ENCODE data around the gene PTPRO.

PTPRO gene

DNA sequence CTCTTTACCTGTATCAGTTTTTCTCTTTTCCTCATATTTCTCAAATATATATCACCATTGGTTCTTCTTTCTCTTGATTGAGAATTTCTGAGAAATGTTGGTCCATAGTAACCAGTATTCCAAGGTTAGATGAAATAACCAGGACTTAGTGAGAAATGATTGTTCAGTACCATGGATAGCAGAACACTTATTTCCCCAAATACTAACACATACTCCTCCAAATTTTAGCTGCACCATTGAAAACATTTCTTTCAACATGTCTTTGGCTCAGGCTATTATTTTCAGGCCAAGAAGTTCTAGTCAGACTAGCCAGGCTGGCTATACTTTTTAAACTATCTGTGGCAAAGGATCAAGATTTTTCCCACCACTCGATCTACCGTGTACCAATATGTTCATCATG lies 113.3 kb downstream of the PTPRO start:
- H3K4me3 ChIP-seq (ENCODE audit: low read depth, low read length) = no peak overlapping the region
- TF ChIP-seq, protein P1, sequence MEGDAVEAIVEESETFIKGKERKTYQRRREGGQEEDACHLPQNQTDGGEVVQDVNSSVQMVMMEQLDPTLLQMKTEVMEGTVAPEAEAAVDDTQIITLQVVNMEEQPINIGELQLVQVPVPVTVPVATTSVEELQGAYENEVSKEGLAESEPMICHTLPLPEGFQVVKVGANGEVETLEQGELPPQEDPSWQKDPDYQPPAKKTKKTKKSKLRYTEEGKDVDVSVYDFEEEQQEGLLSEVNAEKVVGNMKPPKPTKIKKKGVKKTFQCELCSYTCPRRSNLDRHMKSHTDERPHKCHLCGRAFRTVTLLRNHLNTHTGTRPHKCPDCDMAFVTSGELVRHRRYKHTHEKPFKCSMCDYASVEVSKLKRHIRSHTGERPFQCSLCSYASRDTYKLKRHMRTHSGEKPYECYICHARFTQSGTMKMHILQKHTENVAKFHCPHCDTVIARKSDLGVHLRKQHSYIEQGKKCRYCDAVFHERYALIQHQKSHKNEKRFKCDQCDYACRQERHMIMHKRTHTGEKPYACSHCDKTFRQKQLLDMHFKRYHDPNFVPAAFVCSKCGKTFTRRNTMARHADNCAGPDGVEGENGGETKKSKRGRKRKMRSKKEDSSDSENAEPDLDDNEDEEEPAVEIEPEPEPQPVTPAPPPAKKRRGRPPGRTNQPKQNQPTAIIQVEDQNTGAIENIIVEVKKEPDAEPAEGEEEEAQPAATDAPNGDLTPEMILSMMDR (IDR thresholded peaks at IDR 0.05; ENCODE audit: low read depth, low read length) = no peak

DNA sequence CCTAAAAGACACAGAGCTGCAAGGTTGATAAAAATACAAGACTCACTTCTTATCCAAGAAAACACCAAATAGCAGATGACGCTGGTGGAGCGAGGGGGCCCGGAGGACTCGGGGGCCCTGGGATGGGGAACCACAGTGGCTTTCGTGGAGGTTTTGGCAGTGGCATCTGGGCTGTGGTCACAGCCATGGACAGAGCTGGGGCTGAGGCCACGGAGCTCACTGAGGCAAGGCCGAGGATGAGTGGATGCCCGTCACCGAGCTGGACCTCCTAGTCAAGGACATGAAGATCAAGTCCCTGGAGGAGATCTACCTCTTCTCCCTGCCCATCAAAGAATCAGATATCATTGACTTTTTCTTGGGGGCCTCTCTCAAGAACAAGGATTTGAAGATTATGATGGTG lies 117.2 kb downstream of the PTPRO start:
- TF ChIP-seq, protein P1 (IDR thresholded peaks at IDR 0.05; ENCODE audit: low read depth, low read length) = no peak
- no peak overlapping the region for H3K4me3 ChIP-seq (ENCODE audit: low read depth, low read length)

DNA sequence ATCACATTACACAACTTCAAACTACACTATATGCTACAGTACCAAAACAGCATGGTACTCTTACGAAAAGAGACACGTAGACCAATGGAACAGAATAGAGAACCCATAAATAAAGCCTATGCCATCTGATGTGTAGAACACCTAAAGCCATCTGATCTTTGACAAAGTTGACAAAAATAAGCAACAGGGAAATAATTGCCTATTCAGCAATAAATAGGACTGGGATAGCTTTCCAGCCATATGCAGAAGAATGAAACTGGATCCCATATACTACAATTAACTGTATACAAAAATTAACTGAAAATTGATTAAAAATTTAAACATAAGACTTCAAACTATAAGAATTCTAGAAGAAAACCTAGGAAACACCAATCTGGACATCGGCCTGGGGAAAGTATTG lies 120.7 kb downstream of the PTPRO start:
- TF ChIP-seq, protein P1 (IDR thresholded peaks at IDR 0.05; ENCODE audit: low read depth, low read length) = no peak
- H3K4me3 ChIP-seq (ENCODE audit: low read depth, low read length) = no peak overlapping the region

DNA sequence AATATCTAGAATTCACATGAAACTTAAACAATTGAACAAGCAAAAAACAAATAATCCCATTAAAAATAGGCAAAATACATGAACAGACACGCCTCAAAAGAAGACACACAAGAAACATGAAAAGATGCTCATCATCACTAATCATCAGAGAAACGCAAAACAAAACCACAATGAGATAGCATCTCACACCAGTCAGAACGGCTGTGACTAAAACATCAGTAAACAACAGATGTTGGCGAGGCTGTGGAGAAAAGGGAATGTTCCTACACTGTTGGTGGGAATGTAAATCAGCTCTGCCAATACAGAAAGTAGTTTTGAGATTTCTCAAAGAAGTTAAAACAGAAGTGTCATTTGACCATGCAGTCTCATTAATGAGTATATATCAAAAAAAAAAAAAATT lies 121.3 kb downstream of the PTPRO start:
- TF ChIP-seq, protein P1 (IDR thresholded peaks at IDR 0.05; ENCODE audit: low read depth, low read length) = no peak
- no peak overlapping the region for H3K4me3 ChIP-seq (ENCODE audit: low read depth, low read length)

DNA sequence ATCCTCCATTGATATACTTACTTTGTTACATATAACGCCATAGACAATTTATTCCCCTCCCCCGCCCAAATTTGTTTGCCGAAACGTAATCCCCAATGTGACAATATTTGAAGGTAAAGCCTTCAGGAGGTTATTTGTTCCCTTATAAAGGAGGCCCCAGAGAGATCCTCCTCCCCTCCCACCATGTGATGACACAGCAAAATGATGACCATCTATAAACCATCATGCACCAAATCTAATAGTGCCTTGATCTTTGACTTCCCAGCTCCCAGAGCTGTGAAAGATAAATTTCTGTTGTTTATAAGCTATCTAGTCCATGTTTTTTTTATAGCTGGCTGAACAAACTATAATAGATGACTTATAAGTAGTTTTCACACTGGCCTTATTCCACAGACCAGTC lies 122.2 kb downstream of the PTPRO start:
- TF ChIP-seq, protein P1 (IDR thresholded peaks at IDR 0.05; ENCODE audit: low read depth, low read length) = no peak
- H3K4me3 ChIP-seq (ENCODE audit: low read depth, low read length) = no peak overlapping the region

DNA sequence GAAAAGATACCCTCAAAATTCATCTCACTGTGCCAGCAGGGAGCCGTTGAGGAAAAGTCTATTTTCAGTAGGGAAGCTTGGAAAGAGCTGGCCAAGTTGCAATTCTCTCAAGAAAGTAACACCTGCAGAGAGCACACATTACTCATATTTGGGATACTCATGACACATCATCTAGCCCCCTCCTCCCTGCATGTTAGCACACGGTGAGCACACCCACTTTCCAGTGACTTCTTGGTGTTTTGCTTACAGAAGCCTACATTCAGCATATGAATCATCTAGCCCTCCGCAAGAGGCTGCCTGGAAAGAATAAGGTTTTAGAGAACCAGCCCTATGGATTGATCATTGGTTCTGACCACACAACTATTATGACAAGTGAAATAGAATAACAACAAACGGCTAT lies 124.5 kb downstream of the PTPRO start:
- TF ChIP-seq, protein P1 (IDR thresholded peaks at IDR 0.05; ENCODE audit: low read depth, low read length) = no peak
- H3K4me3 ChIP-seq (ENCODE audit: low read depth, low read length) = no peak overlapping the region

DNA sequence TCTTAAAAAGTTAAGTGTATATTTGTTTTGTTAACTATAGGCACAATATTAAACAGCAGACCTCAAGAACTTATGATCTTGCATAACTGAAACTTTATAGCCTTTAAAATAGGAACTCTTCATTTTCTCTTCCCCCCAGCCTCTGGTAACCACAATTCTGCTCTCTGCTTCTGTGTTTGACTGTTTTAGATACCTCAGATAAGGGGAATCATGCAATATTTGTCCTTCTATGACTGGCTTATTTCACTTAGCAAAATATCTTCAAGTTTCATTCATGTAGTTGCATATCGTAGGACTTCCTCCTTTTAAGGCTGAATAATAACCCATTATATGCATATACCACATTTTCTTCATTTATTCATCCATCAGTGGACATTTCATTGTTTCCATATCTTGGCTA lies 131.3 kb downstream of the PTPRO start:
- no peak overlapping the region for H3K4me3 ChIP-seq (ENCODE audit: low read depth, low read length)
- TF ChIP-seq, protein P1 (IDR thresholded peaks at IDR 0.05; ENCODE audit: low read depth, low read length) = no peak

Data from WI38 (cell line).